ENCODE data around the gene CLEC1B.

The CLEC1B gene

DNA sequence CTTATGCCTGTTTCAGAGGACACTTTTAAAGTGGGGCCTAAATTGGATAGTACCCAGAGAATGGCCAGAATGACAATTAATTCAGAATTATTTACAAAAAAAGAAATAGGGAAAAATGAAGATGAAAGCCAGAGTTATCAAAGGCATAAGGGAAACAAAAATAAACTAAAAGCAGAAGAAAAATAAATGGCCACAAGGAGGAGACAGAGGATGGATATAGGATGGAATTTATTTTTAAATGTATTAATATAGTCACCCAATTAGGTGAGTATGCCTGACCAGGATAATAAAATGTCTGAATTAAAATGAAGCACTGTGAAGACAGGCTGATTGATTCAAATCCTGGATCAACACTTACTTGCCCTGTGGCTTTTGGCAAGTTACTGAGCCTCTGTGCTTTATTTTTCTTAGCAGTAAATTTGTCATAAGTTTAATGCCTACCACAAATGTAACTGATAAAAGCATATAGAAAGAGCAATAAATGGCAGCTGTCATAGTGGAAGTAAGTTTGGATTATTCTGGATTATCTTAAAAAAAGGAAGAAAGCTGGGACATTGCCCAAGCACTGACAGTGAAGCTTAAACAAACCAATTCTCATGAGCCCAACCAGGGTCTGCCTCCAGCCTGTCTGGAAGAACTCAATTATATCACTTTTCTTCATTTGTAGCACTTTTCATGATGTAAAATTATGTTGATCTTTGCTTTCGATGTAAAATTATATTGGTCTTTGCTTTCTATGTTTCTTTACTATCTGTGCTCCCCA is 35.0 kb upstream of the CLEC1B start:
- Histone ChIP-seq H3K4me1 (ENCODE audit: control insufficient read depth, insufficient read depth, low read length) (no peaks in the 10 kb centered on the region), H3K27ac (ENCODE audit: extremely low read depth, low read depth, low read length) (no peak overlapping the region), H3K36me3 (ENCODE audit: control insufficient read depth in 2 of 2, insufficient read depth in 1 of 2, low read length in 2 of 2) (no peaks in the 10 kb centered on the region), H3K9me3 (ENCODE audit: control insufficient read depth, insufficient read depth, low read depth, low read length) (no peaks in the 10 kb centered on the region), H3K4me3 (ENCODE audit: low read depth, low read length) (no peak overlapping the region)
- TF ChIP-seq ZNF398 (tag by site-specific recombination; IDR thresholded peaks at IDR 0.05) (no peak), ZNF654 (tag by site-specific recombination; IDR thresholded peaks at IDR 0.05; ENCODE audit: low read depth) (peak; percentile 72)
- POLR2A ChIA-PET, result no interaction called here
- CTCF ChIA-PET, result interaction anchor here (0.7 to 1.7 kb wide), 13 partner anchors 11 to 296 kb away, joined by 3 to 11 read pairs (median 3); partner anchors contain the start of genes CLEC7A and OLR1

GRCh38 chr12:10031771-10032175 is 32.9 kb upstream of the CLEC1B start:
- ChIA-PET CTCF (interaction anchor here (1.1 to 1.6 kb wide), 2 partner anchors 22 to 108 kb away, joined by 4 read pairs; no protein-coding TSS in a partner anchor), POLR2A (no interaction called here)
- H3K4me1 ChIP-seq (ENCODE audit: control insufficient read depth, insufficient read depth, low read length), result no peaks in the 10 kb centered on the region
- no peaks in the 10 kb centered on the region for H3K9me3 ChIP-seq (ENCODE audit: control insufficient read depth, insufficient read depth, low read depth, low read length)
- H3K27ac ChIP-seq (ENCODE audit: extremely low read depth, low read depth, low read length), result no peak overlapping the region
- TF ChIP-seq ZNF560 (tag by site-specific recombination; IDR thresholded peaks at IDR 0.05; ENCODE audit: borderline replicate concordance) (no peak), ZNF157 (tag by site-specific recombination; IDR thresholded peaks at IDR 0.05) (no peak), PRDM4 (tag by site-specific recombination; IDR thresholded peaks at IDR 0.05) (no peak), ZNF837 (tag by site-specific recombination; IDR thresholded peaks at IDR 0.05) (no peak), ZFP41 (tag by site-specific recombination; IDR thresholded peaks at IDR 0.05; ENCODE audit: borderline replicate concordance) (no peak), ZBTB49 (tag by site-specific recombination; IDR thresholded peaks at IDR 0.05; ENCODE audit: low read depth) (no peak), ZNF221 (tag by site-specific recombination; IDR thresholded peaks at IDR 0.05; ENCODE audit: borderline replicate concordance) (no peak), ZNF354C (tag by site-specific recombination; IDR thresholded peaks at IDR 0.05; ENCODE audit: borderline replicate concordance, low read depth) (no peak), ZEB2 (tag by site-specific recombination; IDR thresholded peaks at IDR 0.05) (no peak), ZNF174 (tag by site-specific recombination; IDR thresholded peaks at IDR 0.05) (no peak), ZNF555 (tag by site-specific recombination; conservative IDR thresholded peaks at IDR 0.05) (no peak)
- TF ChIP-seq, protein P1, sequence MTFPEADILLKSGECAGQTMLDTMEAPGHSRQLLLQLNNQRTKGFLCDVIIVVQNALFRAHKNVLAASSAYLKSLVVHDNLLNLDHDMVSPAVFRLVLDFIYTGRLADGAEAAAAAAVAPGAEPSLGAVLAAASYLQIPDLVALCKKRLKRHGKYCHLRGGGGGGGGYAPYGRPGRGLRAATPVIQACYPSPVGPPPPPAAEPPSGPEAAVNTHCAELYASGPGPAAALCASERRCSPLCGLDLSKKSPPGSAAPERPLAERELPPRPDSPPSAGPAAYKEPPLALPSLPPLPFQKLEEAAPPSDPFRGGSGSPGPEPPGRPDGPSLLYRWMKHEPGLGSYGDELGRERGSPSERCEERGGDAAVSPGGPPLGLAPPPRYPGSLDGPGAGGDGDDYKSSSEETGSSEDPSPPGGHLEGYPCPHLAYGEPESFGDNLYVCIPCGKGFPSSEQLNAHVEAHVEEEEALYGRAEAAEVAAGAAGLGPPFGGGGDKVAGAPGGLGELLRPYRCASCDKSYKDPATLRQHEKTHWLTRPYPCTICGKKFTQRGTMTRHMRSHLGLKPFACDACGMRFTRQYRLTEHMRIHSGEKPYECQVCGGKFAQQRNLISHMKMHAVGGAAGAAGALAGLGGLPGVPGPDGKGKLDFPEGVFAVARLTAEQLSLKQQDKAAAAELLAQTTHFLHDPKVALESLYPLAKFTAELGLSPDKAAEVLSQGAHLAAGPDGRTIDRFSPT (tag by site-specific recombination; IDR thresholded peaks at IDR 0.05), result no peak
- H3K4me3 ChIP-seq (ENCODE audit: low read depth, low read length), result no peak overlapping the region
- H3K36me3 ChIP-seq (ENCODE audit: control insufficient read depth in 2 of 2, insufficient read depth in 1 of 2, low read length in 2 of 2), result no peaks in the 10 kb centered on the region

All from HEK293 (cell line).